Omental fat pad (tissue), 4 donors: Measurements from ENCODE around the gene KLK7. TPM values are rescaled to one million over a fixed set of nuclear protein-coding genes. Genes with fewer than 3 reads are reported as not detected.

Source experiments
- ATAC-seq: fragments of 150-250 bp; one replicate; pipeline ENCODE4 v1.9.1; 2016; ENCODE audit warnings: mild to moderate bottlenecking, moderate library complexity; ENCODE audit not compliant: low FRiP score
- DNase-seq: peaks from one replicate; pipeline ENCODE4 v3.0.0-alpha.2; 2019; ENCODE audit warnings: low spot score
- CTCF ChIP-seq, 3 donors: fragments of 450-650 bp; IDR thresholded peaks; one replicate each; pipeline ENCODE4 v1.5.1; 2016 to 2017; ENCODE audit warnings: antibody characterized with exemption in 3 of 3, mild to moderate bottlenecking in 3 of 3, moderate library complexity in 2 of 3
- total RNA-seq, 4 donors: library from RNA; depleted of rRNA; stranded (reverse); fragments of >200 nt; gene quantifications; one replicate each; pipeline ENCODE4 v1.1.0, GENCODE V29; 2016

KLK7 gene
- total RNA-seq, 4 donors from 2014 or later, result 3.6 to 61.7 (median 16.6) TPM; not detected in 1

- DNase-seq, result no peak
- TF ChIP-seq CTCF (IDR thresholded peaks at IDR 0.05), result no peak
- ATAC-seq, result peak; percentile 13
Measured at GRCh38 chr19:50933640-50934039, 50.1 kb downstream of the KLK7 start.

- no peak for TF ChIP-seq CTCF (IDR thresholded peaks at IDR 0.05)
- DNase-seq, result no peak
- no peak for ATAC-seq
Measured at GRCh38 chr19:50932690-50933083, 51.0 kb downstream of the KLK7 start.

- ATAC-seq, result peak; percentile 87
- DNase-seq, result no peak
- TF ChIP-seq CTCF (IDR thresholded peaks at IDR 0.05), result no peak
Measured at GRCh38 chr19:50932018-50932689, 51.6 kb downstream of the KLK7 start.

GRCh38 chr19:50931023-50931422, 52.7 kb downstream of the KLK7 start:
- DNase-seq (no peak), ATAC-seq (no peak)
- no peak for TF ChIP-seq CTCF (IDR thresholded peaks at IDR 0.05)

- ATAC-seq, result no peak
- no peak for TF ChIP-seq CTCF (IDR thresholded peaks at IDR 0.05)
- no peak for DNase-seq
Measured at GRCh38 chr19:50928831-50929230, 54.9 kb downstream of the KLK7 start.

Other genes starting within 250 kb of the KLK7 start
- not detected for gene GPR32, start 213.5 kb downstream of the KLK7 start, total RNA-seq
- not detected for gene ACP4, start 193.5 kb downstream of the KLK7 start, total RNA-seq
- 1 to 10 TPM in 3 of 4 donors, not detected in 1; 1.0 to 1.4 (median 1.3) TPM for gene KLK1, start 160.1 kb downstream of the KLK7 start, total RNA-seq
- not detected for gene KLK15, start 150.3 kb downstream of the KLK7 start, total RNA-seq
- gene KLK3, start 129.0 kb downstream of the KLK7 start, total RNA-seq, result not detected
- gene KLK2, start 110.5 kb downstream of the KLK7 start, total RNA-seq, result not detected
- not detected for gene KLK4, start 72.5 kb downstream of the KLK7 start, total RNA-seq
- 10 to 100 TPM in 1 of 4 donors, 1 to 10 TPM in 2, not detected in 1; 3.3 to 12.2 (median 9.7) TPM for gene KLK5, start 30.9 kb downstream of the KLK7 start, total RNA-seq
- gene KLK6, start 14.3 kb downstream of the KLK7 start, total RNA-seq, result not detected
- 10 to 100 TPM in 1 of 4 donors, 1 to 10 TPM in 2, not detected in 1; 2.8 to 15.0 (median 3.4) TPM for gene KLK8, start 17.7 kb upstream of the KLK7 start, total RNA-seq
- 10 to 100 TPM in 1 of 4 donors, 1 to 10 TPM in 2, not detected in 1; 1.6 to 14.2 (median 9.8) TPM for gene KLK10, start 35.8 kb upstream of the KLK7 start, total RNA-seq
- gene KLK11, start 42.7 kb upstream of the KLK7 start, total RNA-seq, result 100 to 1,000 TPM in 1 of 4 donors, 10 to 100 TPM in 2, not detected in 1; 21.6 to 116 (median 34.0) TPM
- gene KLK12, start 51.1 kb upstream of the KLK7 start, total RNA-seq, result not detected
- gene KLK13, start 81.2 kb upstream of the KLK7 start, total RNA-seq, result not detected
- not detected for gene KLK14, start 99.0 kb upstream of the KLK7 start, total RNA-seq
- gene CTU1, start 124.5 kb upstream of the KLK7 start, total RNA-seq, result 10 to 100 TPM in 2 of 4 donors, 1 to 10 TPM in 2; 7.1 to 14.2 (median 9.5) TPM
- gene SIGLEC9, start 141.0 kb upstream of the KLK7 start, total RNA-seq, result 10 to 100 TPM in 3 of 4 donors, 1 to 10 TPM in 1; 3.5 to 25.0 (median 20.4) TPM
- gene SIGLEC7, start 158.4 kb upstream of the KLK7 start, total RNA-seq, result 10 to 100 TPM in 1 of 4 donors, 1 to 10 TPM in 3; 1.9 to 10.7 (median 6.3) TPM
- 10 to 100 TPM in 3 of 4 donors, 1 to 10 TPM in 1; 7.1 to 22.3 (median 18.0) TPM for gene CD33, start 241.2 kb upstream of the KLK7 start, total RNA-seq